Glutamatergic neuron (in vitro differentiated cells): ENCODE data around the gene CLTCL1. TPM values are rescaled to one million over a fixed set of nuclear protein-coding genes. Genes with fewer than 3 reads are reported as not detected.

Source experiments
- DNase-seq: peaks from one replicate; pipeline ENCODE4 v3.0.0; 2022
- H3K27ac Mint-ChIP-seq: one replicate; pipeline ENCODE4 v1.8.0; 2020; ENCODE audit warnings: mild to moderate bottlenecking, mixed read lengths, inconsistent platforms; ENCODE audit not compliant: unreplicated experiment
- H3K27me3 Mint-ChIP-seq: one replicate; pipeline ENCODE4 v1.8.0; 2020; ENCODE audit warnings: mild to moderate bottlenecking, moderate library complexity, mixed read lengths, inconsistent platforms; ENCODE audit not compliant: unreplicated experiment
- H3K36me3 Mint-ChIP-seq: one replicate; pipeline ENCODE4 v1.8.0; 2020; ENCODE audit warnings: mild to moderate bottlenecking, mixed read lengths, inconsistent platforms; ENCODE audit not compliant: unreplicated experiment
- H3K4me1 Mint-ChIP-seq: one replicate; pipeline ENCODE4 v1.8.0; 2020; ENCODE audit warnings: mild to moderate bottlenecking, low read depth, mixed read lengths, inconsistent platforms; ENCODE audit not compliant: unreplicated experiment
- H3K4me3 Mint-ChIP-seq: one replicate; pipeline ENCODE4 v1.8.0; 2020; ENCODE audit warnings: mild to moderate bottlenecking, mixed read lengths, inconsistent platforms; ENCODE audit not compliant: unreplicated experiment
- H3K9me3 Mint-ChIP-seq: one replicate; pipeline ENCODE4 v1.8.0; 2020; ENCODE audit warnings: mild to moderate bottlenecking, moderate library complexity, mixed read lengths, inconsistent platforms; ENCODE audit not compliant: unreplicated experiment
- total RNA-seq: library from RNA; stranded (reverse); fragmentation: NEBNext Ultra II Directional; extraction: Animal tissue kit (Norgen Biotek cat#: 25700); gene quantifications from one replicate; pipeline ENCODE4 v1.2.1, GENCODE V29; 2021; ENCODE audit not compliant: unreplicated experiment
- TF ChIP-seq, protein P1 (sequence below): fragments of 200-600 bp; sonication (generic); IDR thresholded peaks from one replicate; pipeline ENCODE4 v1.5.0; 2021; ENCODE audit not compliant: partially characterized antibody, unreplicated experiment

Gene CLTCL1
- total RNA-seq, 1 donor from 2014 or later = 11.8 TPM

DNA sequence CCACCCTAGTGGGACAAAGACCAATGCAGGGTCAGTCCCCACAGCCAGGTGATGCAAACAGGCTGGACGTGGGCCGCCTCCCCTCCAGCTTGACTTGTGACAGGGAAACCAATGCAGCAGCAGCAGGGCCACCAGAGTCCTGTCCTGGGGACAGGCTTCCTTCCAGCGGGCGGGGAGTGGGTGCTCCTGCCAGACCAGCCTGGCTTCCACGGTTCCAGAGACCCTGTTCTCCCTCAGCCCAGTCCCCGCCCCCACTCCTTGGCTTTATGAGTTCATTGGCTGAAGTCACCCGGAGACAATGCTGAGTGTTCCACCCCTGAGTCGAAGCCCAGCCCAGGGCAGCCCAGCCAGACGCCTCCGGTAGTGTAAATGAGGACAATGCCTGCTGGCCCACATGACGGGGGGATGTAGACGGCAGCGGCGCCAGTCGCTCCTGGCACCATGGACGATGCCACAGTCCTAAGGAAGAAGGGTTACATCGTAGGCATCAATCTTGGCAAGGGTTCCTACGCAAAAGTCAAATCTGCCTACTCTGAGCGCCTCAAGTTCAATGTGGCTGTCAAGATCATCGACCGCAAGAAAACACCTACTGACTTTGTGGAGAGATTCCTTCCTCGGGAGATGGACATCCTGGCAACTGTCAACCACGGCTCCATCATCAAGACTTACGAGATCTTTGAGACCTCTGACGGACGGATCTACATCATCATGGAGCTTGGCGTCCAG is 160.4 kb downstream of the CLTCL1 start, which contains the start of gene TSSK2:
Gene TSSK2 (plus strand): TSS at position 350 of the 726 bp plus-strand sequence. CDS start 92 bp downstream, at position 442.
- Mint-ChIP-seq H3K4me3 (no peak within 1 kb of the TSS), H3K9me3 (peaks cover 9% of the 10 kb centered on the region), H3K27me3 (peaks cover 11% of the 10 kb centered on the region), H3K4me1 (no peaks in the 10 kb centered on the region), H3K27ac (no peak within 1 kb of the TSS), H3K36me3 (peaks cover 10% of the 10 kb centered on the region)
- DNase-seq = no peak
- TF ChIP-seq, protein P1, sequence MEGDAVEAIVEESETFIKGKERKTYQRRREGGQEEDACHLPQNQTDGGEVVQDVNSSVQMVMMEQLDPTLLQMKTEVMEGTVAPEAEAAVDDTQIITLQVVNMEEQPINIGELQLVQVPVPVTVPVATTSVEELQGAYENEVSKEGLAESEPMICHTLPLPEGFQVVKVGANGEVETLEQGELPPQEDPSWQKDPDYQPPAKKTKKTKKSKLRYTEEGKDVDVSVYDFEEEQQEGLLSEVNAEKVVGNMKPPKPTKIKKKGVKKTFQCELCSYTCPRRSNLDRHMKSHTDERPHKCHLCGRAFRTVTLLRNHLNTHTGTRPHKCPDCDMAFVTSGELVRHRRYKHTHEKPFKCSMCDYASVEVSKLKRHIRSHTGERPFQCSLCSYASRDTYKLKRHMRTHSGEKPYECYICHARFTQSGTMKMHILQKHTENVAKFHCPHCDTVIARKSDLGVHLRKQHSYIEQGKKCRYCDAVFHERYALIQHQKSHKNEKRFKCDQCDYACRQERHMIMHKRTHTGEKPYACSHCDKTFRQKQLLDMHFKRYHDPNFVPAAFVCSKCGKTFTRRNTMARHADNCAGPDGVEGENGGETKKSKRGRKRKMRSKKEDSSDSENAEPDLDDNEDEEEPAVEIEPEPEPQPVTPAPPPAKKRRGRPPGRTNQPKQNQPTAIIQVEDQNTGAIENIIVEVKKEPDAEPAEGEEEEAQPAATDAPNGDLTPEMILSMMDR = no peak

DNA sequence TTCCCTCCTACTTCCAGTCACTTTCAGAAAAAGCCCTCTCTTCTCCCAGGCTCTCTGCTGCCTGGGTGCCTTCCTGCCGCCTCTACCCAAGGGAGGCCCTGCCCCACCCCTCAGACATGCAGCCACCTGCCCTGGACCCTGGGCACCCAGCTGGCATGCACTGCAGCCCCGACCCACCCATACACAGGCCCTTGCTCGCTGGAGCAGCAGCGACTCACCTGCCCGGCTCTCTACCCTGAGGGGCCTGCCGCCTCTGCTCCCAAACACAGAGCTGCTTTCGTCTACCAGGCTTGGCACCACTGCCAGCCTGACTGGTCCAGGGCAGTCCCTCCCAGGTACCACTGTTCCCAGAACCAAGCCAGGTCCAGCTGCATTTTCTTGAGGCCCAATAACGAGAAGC is 161.6 kb downstream of the CLTCL1 start:
- TF ChIP-seq, protein P1 = no peak
- DNase-seq = no peak
- H3K27me3 Mint-ChIP-seq = peaks cover 4% of the 10 kb centered on the region
- peaks cover 6% of the 10 kb centered on the region for H3K9me3 Mint-ChIP-seq
- H3K36me3 Mint-ChIP-seq = peaks cover 5% of the 10 kb centered on the region
- no peak overlapping the region for H3K4me3 Mint-ChIP-seq
- H3K4me1 Mint-ChIP-seq = no peaks in the 10 kb centered on the region
- no peak overlapping the region for H3K27ac Mint-ChIP-seq

Other genes with a start within 250 kb of the CLTCL1 start
- gene DGCR2, start 169.3 kb downstream of the CLTCL1 start, total RNA-seq = 68.7 TPM
- not detected for gene TSSK2, start 160.4 kb downstream of the CLTCL1 start, total RNA-seq
- gene ESS2, start 147.1 kb downstream of the CLTCL1 start, total RNA-seq = 20.4 TPM
- not detected for gene GSC2, start 141.4 kb downstream of the CLTCL1 start, total RNA-seq
- gene SLC25A1, start 113.0 kb downstream of the CLTCL1 start, total RNA-seq = 54.8 TPM
- gene HIRA, start 140.0 kb upstream of the CLTCL1 start, total RNA-seq = 51.0 TPM
- gene MRPL40, start 140.8 kb upstream of the CLTCL1 start, total RNA-seq = 24.4 TPM
- 47.7 TPM for gene C22orf39, start 156.0 kb upstream of the CLTCL1 start, total RNA-seq
- gene UFD1, start 187.5 kb upstream of the CLTCL1 start, total RNA-seq = 48.0 TPM
- gene CDC45, start 188.2 kb upstream of the CLTCL1 start, total RNA-seq = 3.5 TPM
- 7.4 TPM for gene CLDN5, start 232.7 kb upstream of the CLTCL1 start, total RNA-seq